Transverse colon (tissue), 4 donors: Measurements from ENCODE around the gene HAP1.

Source experiments
- POLR2A ChIP-seq: fragments of 450-650 bp; IDR thresholded peaks from one replicate; pipeline ENCODE4 v1.6.1; 2016; ENCODE audit warnings: antibody characterized with exemption, mild to moderate bottlenecking, moderate library complexity
- POLR2AphosphoS5 ChIP-seq, 3 donors: sonication (generic); formaldehyde crosslinking; IDR thresholded peaks; one replicate each; pipeline ENCODE4 v1.6.1; 2016; ENCODE audit warnings: antibody characterized with exemption in 3 of 3
- TF ChIP-seq, protein P1 (sequence below), 5 experiments: fragments of 200-600 bp in 3 of 5; fragments of 450-650 bp in 2 of 5; sonication (generic) in 3 of 5; IDR thresholded peaks; 1 replicate in 2 of 5; 2 replicates in 3 of 5; pipeline ENCODE4 v1.5.1; 2016 to 2017; ENCODE audit warnings: antibody characterized with exemption in 5 of 5, inconsistent platforms in 3 of 5, mild to moderate bottlenecking in 2 of 5, moderate library complexity in 1 of 5

GRCh38 chr17:41734949-41735313, 488 bp upstream of the HAP1 start:
- TF ChIP-seq, protein P1, sequence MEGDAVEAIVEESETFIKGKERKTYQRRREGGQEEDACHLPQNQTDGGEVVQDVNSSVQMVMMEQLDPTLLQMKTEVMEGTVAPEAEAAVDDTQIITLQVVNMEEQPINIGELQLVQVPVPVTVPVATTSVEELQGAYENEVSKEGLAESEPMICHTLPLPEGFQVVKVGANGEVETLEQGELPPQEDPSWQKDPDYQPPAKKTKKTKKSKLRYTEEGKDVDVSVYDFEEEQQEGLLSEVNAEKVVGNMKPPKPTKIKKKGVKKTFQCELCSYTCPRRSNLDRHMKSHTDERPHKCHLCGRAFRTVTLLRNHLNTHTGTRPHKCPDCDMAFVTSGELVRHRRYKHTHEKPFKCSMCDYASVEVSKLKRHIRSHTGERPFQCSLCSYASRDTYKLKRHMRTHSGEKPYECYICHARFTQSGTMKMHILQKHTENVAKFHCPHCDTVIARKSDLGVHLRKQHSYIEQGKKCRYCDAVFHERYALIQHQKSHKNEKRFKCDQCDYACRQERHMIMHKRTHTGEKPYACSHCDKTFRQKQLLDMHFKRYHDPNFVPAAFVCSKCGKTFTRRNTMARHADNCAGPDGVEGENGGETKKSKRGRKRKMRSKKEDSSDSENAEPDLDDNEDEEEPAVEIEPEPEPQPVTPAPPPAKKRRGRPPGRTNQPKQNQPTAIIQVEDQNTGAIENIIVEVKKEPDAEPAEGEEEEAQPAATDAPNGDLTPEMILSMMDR (IDR thresholded peaks at IDR 0.05): no peak
- TF ChIP-seq POLR2AphosphoS5 (IDR thresholded peaks at IDR 0.05) (no peak), POLR2A (no peak)
